Peyer's patch (tissue), 4 donors: ENCODE measurements around the gene MED28.

Experiments
- CTCF ChIP-seq, 6 experiments: fragments of 450-650 bp in 4 of 6; fragments of 200-600 bp in 2 of 6; sonication (generic) in 1 of 6; IDR thresholded peaks; one replicate each; pipeline ENCODE4 v1.5.1; 2017 to 2019; ENCODE audit warnings: antibody characterized with exemption in 6 of 6, mild to moderate bottlenecking in 3 of 6, moderate library complexity in 1 of 6
- POLR2A ChIP-seq, 2 donors: fragments of 450-650 bp; IDR thresholded peaks; one replicate each; pipeline ENCODE4 v1.5.1; 2017; ENCODE audit warnings: antibody characterized with exemption in 2 of 2, mild to moderate bottlenecking in 2 of 2, moderate library complexity in 2 of 2

DNA sequence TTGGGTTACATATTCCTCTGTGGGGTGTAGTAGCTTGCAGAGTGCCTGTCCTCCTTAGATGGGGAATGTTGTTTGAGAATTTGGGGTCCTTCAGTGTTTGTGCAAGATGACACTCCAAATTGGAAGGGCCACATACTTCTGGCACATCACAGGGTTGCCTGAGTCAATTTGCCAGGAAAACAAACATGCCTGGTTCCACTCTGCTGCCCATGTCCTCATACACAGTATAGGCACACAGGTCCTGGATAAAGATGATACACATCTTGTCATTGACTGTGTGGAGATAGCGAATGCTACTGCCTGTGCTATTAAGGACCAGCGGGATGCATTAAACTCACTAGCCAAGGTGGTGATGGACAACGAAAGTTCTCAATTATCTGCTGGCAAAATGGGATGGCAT lies 48.6 kb upstream of the MED28 start:
- TF ChIP-seq CTCF (IDR thresholded peaks at IDR 0.05) (no peak), POLR2A (IDR thresholded peaks at IDR 0.05) (no peak)
